HG02885 (cell line): ENCODE results near the gene SEMA4C.

Experiments
- ATAC-seq: cut with Tn5 transposase; IDR thresholded peaks from one replicate; pipeline ENCODE4 v1.9.1; 2021; ENCODE audit warnings: mild to moderate bottlenecking; ENCODE audit not compliant: unreplicated experiment, poor library complexity

The SEMA4C gene

DNA sequence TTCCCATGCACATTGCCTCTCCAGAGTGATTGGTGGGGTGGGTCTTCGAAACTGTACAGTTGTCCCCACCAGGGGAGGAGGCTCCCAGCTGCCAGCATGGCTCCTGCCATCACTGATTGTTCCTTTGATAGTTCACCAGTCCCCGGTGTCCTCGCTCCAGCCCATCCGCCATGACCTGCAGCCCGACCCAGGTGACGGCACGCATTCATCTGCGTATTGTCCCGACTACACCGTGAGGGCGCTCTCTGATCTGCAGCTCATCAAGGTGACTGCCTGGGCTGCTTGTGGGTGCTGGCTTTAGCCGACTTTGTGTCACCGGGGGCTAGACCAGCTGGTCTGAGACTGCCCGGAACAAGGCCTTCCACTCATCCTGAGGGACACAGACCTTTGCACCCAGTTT lies 41.4 kb downstream of the SEMA4C start:
- no peak for ATAC-seq

GRCh38 chr2:96826546-96827278 lies 43.2 kb downstream of the SEMA4C start:
- no peak for ATAC-seq

DNA sequence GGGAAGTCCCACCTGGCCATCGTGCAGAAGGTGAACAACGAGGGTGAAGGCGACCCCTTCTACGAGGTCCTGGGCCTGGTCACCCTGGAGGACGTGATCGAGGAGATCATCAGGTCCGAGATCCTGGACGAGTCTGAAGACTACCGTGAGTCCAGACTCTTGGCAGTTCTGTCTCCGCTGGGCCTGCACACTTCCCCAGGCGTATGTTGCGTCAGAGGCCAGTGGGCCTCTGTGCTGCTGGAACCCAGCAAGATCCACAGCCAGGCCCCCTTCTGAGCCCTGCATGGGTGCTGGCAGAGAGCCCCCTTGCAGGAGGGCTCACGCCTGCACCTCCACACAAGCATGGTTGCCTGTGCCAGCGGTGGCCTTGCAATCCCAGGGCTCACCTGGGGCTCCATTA lies 44.8 kb downstream of the SEMA4C start:
- ATAC-seq = no peak

DNA sequence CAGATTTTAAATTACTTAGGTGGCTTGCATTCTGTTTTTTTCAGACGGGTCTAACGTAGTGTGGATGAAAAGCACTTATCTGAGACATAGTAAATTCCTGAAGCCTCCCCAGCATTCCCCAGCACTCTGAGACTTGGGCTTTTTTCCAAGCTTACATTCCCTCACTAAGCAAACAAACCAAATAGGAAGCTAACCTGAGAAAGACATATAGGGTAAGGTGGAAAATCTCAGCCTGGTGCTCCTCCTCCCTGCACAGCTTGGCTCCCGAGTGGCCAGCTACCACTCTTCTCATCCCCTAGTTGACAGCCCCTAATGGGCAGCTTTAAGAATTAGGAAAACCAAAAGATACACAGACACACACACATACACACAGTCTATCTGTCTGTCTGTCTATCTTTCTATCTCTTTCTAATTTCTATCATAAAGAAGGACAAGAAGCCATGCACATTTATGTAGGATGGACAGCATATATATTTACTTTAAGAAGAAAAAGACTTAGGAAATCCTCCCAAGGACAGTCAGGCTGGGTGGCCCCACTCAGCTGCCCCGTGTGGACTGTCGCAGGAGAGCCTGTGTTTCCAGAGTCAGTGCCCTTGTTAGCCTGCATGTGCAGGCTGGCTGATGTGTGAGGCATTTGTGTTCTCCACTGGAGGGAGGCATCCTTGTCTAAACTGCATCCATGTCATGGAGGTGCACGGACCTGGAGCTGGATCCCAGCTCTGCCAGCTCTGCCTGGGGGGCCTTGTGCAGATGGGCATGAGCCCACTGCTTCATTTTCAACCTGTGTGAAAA lies 45.6 kb downstream of the SEMA4C start:
- no peak for ATAC-seq

DNA sequence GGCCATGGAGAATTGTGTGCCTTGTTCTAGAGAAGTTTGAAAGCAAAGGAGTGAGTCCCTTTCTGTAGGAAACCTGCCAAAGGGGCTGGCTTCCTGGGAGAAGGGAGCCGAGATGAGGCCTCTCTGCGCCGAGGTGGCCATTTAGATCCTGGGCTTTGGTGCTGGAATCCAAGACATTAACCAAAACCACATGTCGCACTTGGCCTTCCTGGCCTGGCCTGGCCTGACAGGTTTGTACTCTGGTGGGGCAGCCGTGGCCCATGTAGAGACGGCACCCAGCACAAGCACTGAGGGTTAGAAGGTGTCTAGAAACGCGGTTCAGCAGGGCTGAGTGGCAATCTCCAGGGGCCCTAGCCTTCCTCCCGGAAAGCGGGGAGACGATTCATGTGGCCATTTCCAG lies 46.7 kb downstream of the SEMA4C start:
- no peak for ATAC-seq

DNA sequence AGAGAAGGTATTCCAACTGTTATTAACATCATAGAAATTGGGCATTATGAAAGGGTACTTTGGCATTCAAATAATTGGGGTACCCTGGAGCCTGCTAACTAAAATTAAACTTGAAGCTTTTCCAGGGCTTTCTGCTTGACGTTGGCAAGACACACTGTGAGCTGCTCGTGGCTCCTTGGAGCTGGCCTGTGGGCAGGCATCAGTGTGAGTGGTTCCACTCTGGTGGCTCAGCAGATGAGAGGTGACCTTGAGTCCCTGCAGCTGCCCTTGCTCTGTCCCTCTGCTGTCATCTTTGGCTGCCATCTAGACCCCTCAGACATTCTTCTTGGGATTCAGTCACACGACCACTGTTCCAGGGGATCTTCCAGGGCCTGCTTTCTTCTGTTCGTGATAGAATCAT lies 47.1 kb downstream of the SEMA4C start:
- ATAC-seq = no peak

DNA sequence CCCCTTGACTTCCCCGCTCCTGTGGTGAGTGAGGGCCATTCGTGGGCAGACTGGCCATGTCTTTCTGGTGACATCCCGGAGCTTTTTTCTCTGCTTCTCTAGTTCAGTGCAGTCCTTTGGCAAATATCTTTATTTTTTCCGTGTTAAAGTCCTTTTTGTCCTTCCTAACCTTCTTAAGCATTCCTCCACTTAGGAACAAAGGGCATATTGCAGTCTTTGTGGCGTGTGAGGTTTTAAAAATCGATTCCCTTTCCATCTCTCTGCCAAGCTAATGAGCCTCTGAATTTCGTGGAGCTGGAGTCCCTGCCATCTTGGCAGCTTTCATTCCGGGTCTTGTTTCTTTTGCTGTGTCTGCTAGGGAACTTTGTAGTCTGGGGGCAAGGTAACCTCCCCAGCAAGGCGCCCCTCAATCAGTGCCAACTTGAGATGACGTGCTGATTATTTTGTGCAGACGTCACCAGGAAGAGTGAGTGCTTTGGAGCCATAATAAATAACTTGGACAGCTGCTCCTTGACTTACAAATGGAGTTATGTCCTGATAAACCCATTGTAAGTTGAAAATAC lies 48.7 kb downstream of the SEMA4C start:
- ATAC-seq = no peak

DNA sequence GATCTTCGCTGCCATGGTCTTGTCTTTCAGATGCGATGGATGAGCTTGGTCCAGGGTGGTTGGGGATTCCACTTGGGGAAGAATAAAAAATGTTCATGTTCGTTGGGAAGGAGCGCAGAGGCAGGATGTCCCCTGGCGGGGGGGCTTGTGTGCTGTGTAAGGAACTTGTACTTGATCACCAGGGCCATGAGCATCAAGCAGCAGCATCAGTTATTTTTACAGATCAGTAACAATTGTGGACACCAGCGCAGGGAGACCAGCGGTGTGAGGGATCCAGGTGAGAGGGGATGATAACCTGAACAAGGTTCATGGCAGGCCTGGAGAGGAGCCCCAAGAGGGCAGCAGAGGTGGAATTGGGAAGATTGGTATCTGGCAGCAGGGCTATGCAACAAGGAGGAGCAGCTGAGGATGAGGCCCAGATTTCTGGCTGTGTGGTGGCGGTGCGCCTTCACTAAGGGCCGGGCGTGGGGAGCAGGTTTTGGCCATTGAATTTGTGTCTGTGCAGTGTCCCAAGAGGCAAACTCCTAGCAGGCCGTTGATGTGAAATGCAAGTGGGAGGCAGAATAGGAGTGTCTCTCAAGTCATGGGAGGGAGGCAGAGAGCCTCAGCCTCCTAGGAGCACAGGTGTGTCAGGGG lies 49.9 kb downstream of the SEMA4C start:
- no peak for ATAC-seq

DNA sequence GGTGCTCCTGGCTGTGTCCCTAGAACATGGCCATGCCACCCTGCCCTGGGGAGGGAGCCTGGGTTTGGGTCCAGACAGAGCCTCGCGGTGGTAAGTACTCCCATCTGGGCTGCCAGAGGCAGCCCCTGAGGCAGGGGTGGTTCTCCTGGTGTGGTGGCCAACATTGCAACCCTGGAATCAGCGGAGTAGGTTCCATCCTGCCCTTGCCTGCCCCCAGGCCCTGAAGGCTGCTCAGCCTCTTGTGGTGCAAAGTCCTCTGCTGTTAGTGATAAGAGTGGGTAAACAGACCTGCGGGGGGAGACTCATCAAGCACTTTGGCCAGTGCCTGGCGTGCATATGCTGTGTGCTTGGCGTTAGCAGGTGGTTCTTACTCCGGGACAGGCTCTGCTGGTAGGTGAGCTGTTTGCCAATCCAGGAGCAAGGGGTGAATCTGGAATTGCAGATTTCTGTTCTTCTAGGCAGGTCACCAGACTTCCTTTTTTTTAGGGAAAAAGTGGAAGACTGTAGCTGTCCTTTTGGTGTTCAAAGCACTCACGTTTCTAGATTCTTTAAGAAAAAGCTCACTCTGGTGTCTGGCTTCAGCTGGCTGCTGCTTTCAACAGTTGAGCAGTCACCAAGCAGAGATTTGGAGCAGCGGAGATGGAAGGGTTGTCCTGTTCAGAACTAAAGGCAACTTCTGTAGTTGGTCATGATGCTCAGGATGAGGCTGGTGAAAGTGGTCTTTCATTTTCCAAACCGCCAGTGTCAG lies 50.6 kb downstream of the SEMA4C start:
- ATAC-seq = no peak

- no peak for ATAC-seq
Measured at GRCh38 chr2:96817882-96818281, 52.0 kb downstream of the SEMA4C start.

DNA sequence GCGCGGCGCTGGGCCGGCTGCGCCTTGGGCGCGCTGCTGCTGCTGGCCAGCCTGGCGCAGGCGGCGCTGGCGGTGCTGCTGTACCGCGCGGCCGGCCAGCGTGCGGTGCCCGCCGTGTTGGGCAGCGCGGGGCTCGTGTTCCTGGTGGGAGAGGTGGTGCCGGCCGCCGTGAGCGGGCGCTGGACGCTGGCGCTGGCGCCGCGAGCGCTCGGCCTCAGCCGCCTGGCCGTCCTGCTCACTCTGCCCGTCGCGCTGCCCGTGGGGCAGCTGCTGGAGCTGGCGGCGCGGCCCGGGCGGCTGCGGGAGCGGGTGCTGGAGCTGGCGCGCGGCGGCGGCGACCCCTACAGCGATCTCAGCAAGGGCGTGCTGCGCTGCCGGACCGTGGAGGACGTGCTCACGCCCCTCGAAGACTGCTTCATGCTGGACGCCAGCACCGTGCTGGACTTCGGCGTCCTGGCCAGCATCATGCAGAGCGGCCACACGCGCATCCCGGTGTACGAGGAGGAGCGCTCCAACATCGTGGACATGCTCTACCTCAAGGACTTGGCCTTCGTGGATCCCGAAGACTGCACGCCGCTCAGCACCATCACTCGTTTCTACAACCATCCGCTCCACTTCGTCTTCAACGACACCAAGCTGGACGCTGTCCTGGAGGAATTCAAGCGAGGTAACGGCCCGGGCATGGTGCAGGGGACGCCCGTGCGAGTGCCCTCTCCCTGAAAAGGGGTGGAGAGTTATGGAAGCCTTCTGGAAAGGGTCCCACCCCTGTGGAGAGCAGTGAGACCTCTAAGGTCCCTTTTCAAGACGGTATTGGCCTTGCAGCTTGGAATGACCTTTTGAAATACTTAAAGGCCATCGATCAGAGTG lies 52.8 kb downstream of the SEMA4C start:
- no peak for ATAC-seq

DNA sequence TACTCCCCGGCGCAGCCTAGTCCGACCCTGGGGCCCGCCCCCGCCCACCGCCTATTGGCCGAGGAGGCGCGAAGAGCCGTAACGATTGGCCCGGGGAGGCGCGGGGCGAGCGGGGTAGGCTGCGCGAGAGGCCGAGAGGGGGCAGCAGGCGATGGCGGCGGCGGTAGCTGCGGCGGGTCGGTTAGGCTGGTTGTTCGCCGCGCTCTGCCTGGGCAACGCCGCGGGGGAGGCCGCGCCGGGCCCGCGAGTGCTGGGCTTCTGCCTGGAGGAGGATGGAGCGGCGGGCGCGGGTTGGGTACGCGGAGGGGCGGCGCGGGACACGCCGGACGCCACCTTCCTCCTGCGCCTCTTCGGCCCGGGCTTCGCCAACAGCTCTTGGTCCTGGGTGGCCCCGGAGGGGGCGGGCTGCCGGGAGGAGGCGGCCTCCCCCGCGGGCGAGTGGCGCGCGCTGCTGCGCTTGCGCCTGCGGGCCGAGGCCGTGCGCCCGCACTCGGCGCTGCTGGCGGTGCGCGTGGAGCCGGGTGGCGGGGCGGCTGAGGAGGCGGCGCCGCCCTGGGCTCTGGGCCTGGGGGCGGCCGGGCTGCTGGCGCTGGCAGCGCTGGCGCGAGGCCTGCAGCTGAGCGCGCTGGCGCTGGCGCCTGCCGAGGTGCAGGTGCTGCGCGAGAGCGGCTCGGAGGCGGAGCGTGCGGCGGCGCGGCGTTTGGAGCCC lies 53.6 kb downstream of the SEMA4C start, which contains the start of gene CNNM3:
CNNM3 (plus strand) TSS at position 142 of the 709 bp plus-strand sequence; CDS start at position 152, 10 bp downstream.
- peak; percentile 88 for ATAC-seq

DNA sequence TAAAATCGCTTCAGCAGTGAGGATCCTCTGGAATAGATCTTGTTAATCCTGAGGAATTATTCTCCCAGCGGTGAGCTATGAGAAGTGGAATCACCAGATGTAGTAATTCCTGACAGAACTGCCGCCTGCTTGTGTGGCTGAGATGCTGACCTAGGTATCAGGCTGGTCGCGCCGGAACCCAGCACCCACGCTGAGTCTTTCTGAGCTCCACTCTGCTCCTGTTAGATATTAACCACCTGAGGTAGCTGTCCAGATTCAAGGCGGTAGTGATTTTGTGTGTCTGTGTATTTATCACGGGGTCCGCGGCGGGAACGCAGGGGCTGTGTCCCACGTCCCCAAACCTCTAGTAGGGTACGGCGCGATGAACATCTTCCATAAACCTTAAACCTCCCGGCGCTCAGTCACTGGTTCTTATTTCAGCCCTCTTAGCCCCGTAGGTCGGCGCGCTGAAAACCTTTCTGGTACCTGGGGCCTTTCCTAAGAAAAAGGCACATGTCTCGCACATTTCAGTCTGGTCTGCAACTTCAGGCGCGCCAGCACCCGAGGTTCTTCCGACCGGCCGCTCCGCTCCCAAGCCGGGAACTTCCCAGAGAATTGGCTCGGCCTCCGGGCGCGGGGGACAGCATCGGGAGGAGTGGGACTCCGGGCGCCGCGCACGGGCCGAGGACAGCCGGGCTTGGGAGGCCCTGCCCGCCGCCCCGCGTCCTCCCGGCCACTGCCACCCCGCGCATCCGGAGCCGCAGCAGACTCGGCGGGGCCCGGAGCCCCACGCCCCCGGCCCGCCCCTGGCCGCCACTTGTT lies 54.4 kb downstream of the SEMA4C start:
- ATAC-seq = peak; percentile 5

- ATAC-seq = no peak
Measured at GRCh38 chr2:96813656-96814055, 56.2 kb downstream of the SEMA4C start.

DNA sequence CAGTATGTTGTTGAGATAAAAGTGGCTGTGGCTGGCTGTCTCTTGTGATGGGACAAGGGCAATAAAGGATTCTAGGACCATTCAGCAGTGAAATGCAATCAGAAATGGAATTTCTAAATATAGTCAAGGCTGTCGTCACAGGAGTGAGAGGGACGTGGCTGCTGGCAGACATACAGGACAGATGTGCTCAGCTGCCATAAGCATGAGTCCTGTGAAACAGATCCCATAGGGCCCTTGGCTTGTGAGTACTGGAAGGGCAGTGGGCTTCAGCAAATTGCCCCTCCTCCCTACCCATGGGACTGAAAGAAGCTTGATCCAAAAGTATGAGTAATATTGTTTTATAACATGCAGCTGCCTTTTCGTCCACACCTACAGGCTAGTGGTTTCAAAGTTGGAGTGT lies 58.0 kb downstream of the SEMA4C start:
- ATAC-seq = no peak

DNA sequence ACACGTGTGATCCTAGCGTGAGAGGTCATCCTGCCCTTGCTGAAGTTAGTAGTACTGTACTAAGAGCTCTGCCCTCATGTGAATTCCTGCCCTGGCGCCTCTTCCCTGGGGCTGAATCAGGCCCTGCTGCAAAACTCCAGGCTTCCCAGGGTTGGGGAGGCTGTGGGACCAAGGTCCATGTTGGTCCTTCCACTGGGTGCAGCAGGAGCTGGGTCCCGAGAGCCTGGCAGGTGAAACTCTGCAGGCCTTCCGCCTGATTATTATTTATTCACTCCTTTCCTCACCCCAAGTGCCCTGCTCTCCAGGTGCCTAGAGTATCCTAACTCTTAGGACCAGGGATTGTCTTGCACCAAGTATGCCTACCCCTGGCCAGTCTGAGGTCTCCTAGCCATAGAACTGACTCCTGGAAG lies 59.1 kb downstream of the SEMA4C start:
- ATAC-seq = no peak

- no peak for ATAC-seq
Measured at GRCh38 chr2:96809951-96810782, 59.7 kb downstream of the SEMA4C start.
